H9 (cell line): Measurements from ENCODE around the gene RNF220. TPM values are rescaled to one million over a fixed set of nuclear protein-coding genes. Genes with fewer than 3 reads are reported as not detected.

Experiments used
- DNase-seq: peaks from one replicate; pipeline ENCODE4 v3.0.0-alpha.2; 2017
- H2AFZ ChIP-seq: one replicate; pipeline ENCODE4 v1.6.1; 2013; ENCODE audit warnings: mild to moderate bottlenecking, low read length, control low read depth, moderate library complexity
- H2AK5ac ChIP-seq: 2 replicates; pipeline ENCODE4 v1.6.1; 2013; ENCODE audit warnings: low read length, control low read depth, mixed read lengths; ENCODE audit not compliant: insufficient read length
- H2BK120ac ChIP-seq: one replicate; pipeline ENCODE4 v1.6.1; 2013; ENCODE audit warnings: low read depth, mild to moderate bottlenecking, low read length, control low read depth, inconsistent platforms; ENCODE audit not compliant: poor library complexity, severe bottlenecking
- H2BK12ac ChIP-seq: 2 replicates; pipeline ENCODE4 v1.6.1; 2013; ENCODE audit warnings: low read length, control low read depth, mixed read lengths, low read depth; ENCODE audit not compliant: insufficient read length
- H2BK15ac ChIP-seq: 2 replicates; pipeline ENCODE4 v1.6.1; 2013; ENCODE audit warnings: low read depth, low read length, control low read depth
- H2BK20ac ChIP-seq: one replicate; pipeline ENCODE4 v1.6.1; 2013; ENCODE audit warnings: low read depth, mild to moderate bottlenecking, low read length, control low read depth, inconsistent platforms; ENCODE audit not compliant: poor library complexity, severe bottlenecking
- H2BK5ac ChIP-seq: 2 replicates; pipeline ENCODE4 v1.6.1; 2013; ENCODE audit warnings: low read length, control low read depth, mixed read lengths; ENCODE audit not compliant: insufficient read length
- H3K14ac ChIP-seq: 2 replicates; pipeline ENCODE4 v1.6.1; 2013; ENCODE audit warnings: low read length, control low read depth; ENCODE audit not compliant: insufficient read depth
- H3K18ac ChIP-seq: 2 replicates; pipeline ENCODE4 v1.6.1; 2013; ENCODE audit warnings: low read depth, mild to moderate bottlenecking, mixed read lengths, low read length, control low read depth; ENCODE audit not compliant: insufficient read length
- H3K23ac ChIP-seq: 2 replicates; pipeline ENCODE4 v1.6.1; 2013; ENCODE audit warnings: low read length, control low read depth, mixed read lengths, low read depth; ENCODE audit not compliant: insufficient read length
- H3K23me2 ChIP-seq: 2 replicates; pipeline ENCODE4 v1.6.1; 2013; ENCODE audit warnings: low read depth, mild to moderate bottlenecking, mixed read lengths, low read length, control low read depth; ENCODE audit not compliant: insufficient read length, poor library complexity, severe bottlenecking
- H3K27ac ChIP-seq: 2 replicates; pipeline ENCODE4 v1.5.1; 2013; ENCODE audit warnings: low read length, control low read depth, mixed read lengths, low read depth; ENCODE audit not compliant: insufficient read length
- H3K27me3 ChIP-seq: 2 replicates; pipeline ENCODE4 v1.6.1; 2013; ENCODE audit warnings: low read length, control low read depth, inconsistent platforms; ENCODE audit not compliant: insufficient read depth
- H3K4ac ChIP-seq: 2 replicates; pipeline ENCODE4 v1.6.1; 2013; ENCODE audit warnings: low read depth, mild to moderate bottlenecking, control low read depth, inconsistent platforms, low read length, moderate library complexity
- H3K4me1 ChIP-seq: 2 replicates; pipeline ENCODE4 v1.6.1; 2013; ENCODE audit warnings: low read length, control low read depth, inconsistent platforms; ENCODE audit not compliant: insufficient read depth
- H3K4me2 ChIP-seq: 2 replicates; pipeline ENCODE4 v1.6.1; 2013; ENCODE audit warnings: low read length, control low read depth, mixed read lengths; ENCODE audit not compliant: insufficient read length, insufficient read depth
- H3K56ac ChIP-seq: 2 replicates; pipeline ENCODE4 v1.6.1; 2013; ENCODE audit warnings: low read depth, mild to moderate bottlenecking, mixed read lengths, low read length, control low read depth; ENCODE audit not compliant: insufficient read length
- H3K79me1 ChIP-seq: 2 replicates; pipeline ENCODE4 v1.6.1; 2013; ENCODE audit warnings: low read depth, mild to moderate bottlenecking, moderate library complexity, low read length, control low read depth, inconsistent platforms; ENCODE audit not compliant: insufficient read depth, poor library complexity, severe bottlenecking
- H3K79me2 ChIP-seq: 2 replicates; pipeline ENCODE4 v1.6.1; 2013; ENCODE audit warnings: low read length, control low read depth, inconsistent platforms; ENCODE audit not compliant: insufficient read depth
- H3K9ac ChIP-seq: 2 replicates; pipeline ENCODE4 v1.6.1; 2013; ENCODE audit warnings: low read length, control low read depth, mixed read lengths; ENCODE audit not compliant: insufficient read length; ENCODE audit errors: extremely low read depth
- H3K9me3 ChIP-seq: one replicate; pipeline ENCODE4 v1.6.1; 2013; ENCODE audit warnings: low read depth, low read length, inconsistent platforms; ENCODE audit not compliant: control insufficient read depth
- H3T11ph ChIP-seq: one replicate; pipeline ENCODE4 v1.6.1; 2013; ENCODE audit warnings: mild to moderate bottlenecking, low read length, control low read depth, inconsistent platforms
- H4K20me1 ChIP-seq: one replicate; pipeline ENCODE4 v1.6.1; 2013; ENCODE audit not compliant: control insufficient read depth, insufficient read length, insufficient read depth
- H4K5ac ChIP-seq: 2 replicates; pipeline ENCODE4 v1.6.1; 2013; ENCODE audit warnings: low read depth, mild to moderate bottlenecking, mixed read lengths, low read length, control low read depth; ENCODE audit not compliant: insufficient read length
- H4K8ac ChIP-seq: replicated peaks from 2 replicates; pipeline ENCODE4 v1.6.1; 2013; ENCODE audit warnings: low read length, control low read depth, mixed read lengths, low read depth; ENCODE audit not compliant: insufficient read length
- H4K91ac ChIP-seq: 2 replicates; pipeline ENCODE4 v1.6.1; 2013; ENCODE audit warnings: low read depth, mild to moderate bottlenecking, moderate library complexity, mixed read lengths, low read length, control low read depth; ENCODE audit not compliant: insufficient read length
- H3K27ac Mint-ChIP-seq, 3 experiments: 2 replicates in 2 of 3; 3 replicates in 1 of 3; pipeline ENCODE4 v1.8.0; 2020 to 2021; ENCODE audit warnings: mixed read lengths in 3 of 3, mild to moderate bottlenecking in 1 of 3, moderate library complexity in 1 of 3
- H3K27me3 Mint-ChIP-seq: 2 replicates; pipeline ENCODE4 v1.8.0; 2021; ENCODE audit warnings: low read depth, mild to moderate bottlenecking, moderate library complexity, mixed read lengths
- H3K36me3 Mint-ChIP-seq, 3 experiments: 2 replicates in 2 of 3; 3 replicates in 1 of 3; pipeline ENCODE4 v1.8.0; 2020 to 2021; ENCODE audit warnings: low read depth in 3 of 3, mixed read lengths in 3 of 3; ENCODE audit not compliant: insufficient read depth in 1 of 3
- H3K4me1 Mint-ChIP-seq, 2 experiments: 2 replicates each; pipeline ENCODE4 v1.8.0; 2020; ENCODE audit warnings: mixed read lengths in 2 of 2
- H3K4me3 Mint-ChIP-seq, 2 experiments: 2 replicates in 1 of 2; 3 replicates in 1 of 2; pipeline ENCODE4 v1.8.0; 2020 to 2021; ENCODE audit warnings: mild to moderate bottlenecking in 2 of 2, mixed read lengths in 2 of 2, moderate library complexity in 1 of 2
- H3K9me3 Mint-ChIP-seq, 2 experiments: 2 replicates in 1 of 2; 3 replicates in 1 of 2; pipeline ENCODE4 v1.8.0; 2020; ENCODE audit warnings: mild to moderate bottlenecking in 2 of 2, mixed read lengths in 2 of 2, moderate library complexity in 1 of 2
- WGBS: extraction: QIAGEN DNeasy Blood & Tissue Kit; methylation state at CpG from one replicate; pipeline ENCODE4 v1.1.7; 2013; ENCODE audit warnings: missing lambda C conversion rate, low lambda C conversion rate, mixed read lengths; ENCODE audit not compliant: insufficient read length; ENCODE audit errors: extremely low coverage; 5-methylcytosine and 5-hydroxymethylcytosine counted together
- total RNA-seq: library from RNA; stranded (reverse); gene quantifications from 2 replicates; pipeline ENCODE4 v1.2.1, GENCODE V29; 2021
- TF ChIP-seq, protein P1 (sequence below): fragments of 200-600 bp; sonication (generic); conservative IDR thresholded peaks from 3 replicates; pipeline ENCODE4 v1.8.0; 2021; ENCODE audit warnings: antibody characterized with exemption, mild to moderate bottlenecking

Gene RNF220
- total RNA-seq, 1 experiment from 2014 or later, result 109 TPM

GRCh38 chr1:44547837-44548236 is 142.8 kb downstream of the RNF220 start:
- Histone ChIP-seq H3K27me3 (no peaks in the 10 kb centered on the region; the same call in 1 of the 2 replicates), H4K5ac (no peak overlapping the region), H2BK20ac (no peak overlapping the region), H3K9me3 (no peaks in the 10 kb centered on the region), H3K27ac (no peak overlapping the region), H3K14ac (no peak overlapping the region), H3K4ac (no peak overlapping the region), H2BK120ac (no peak overlapping the region), H4K91ac (no peak overlapping the region), H3K4me2 (no peak overlapping the region), H3K9ac (no peak overlapping the region), H3K56ac (no peak overlapping the region), H3K79me2 (no peaks in the 10 kb centered on the region), H3K79me1 (no peaks in the 10 kb centered on the region), H3K4me1 (peaks cover 10% of the 10 kb centered on the region; the same call in 1 of the 2 replicates), H2AK5ac (no peak overlapping the region), H3K23me2 (no peaks in the 10 kb centered on the region), H2BK5ac (no peak overlapping the region), H3K18ac (no peak overlapping the region), H2BK15ac (no peak overlapping the region), H4K8ac (no peak overlapping the region), H2AFZ (no peak overlapping the region), H3K23ac (no peak overlapping the region), H4K20me1 (no peaks in the 10 kb centered on the region), H2BK12ac (no peak overlapping the region), H3T11ph (no peak overlapping the region)
- H3K27me3 Mint-ChIP-seq, result peaks cover 64% of the 10 kb centered on the region
- H3K36me3 Mint-ChIP-seq, result peaks cover 0 to 2% (median 0%) of the 10 kb centered on the region in 3 experiments; a peak in 2 of 7 replicates
- peaks cover 44 to 48% of the 10 kb centered on the region in 2 experiments for H3K4me1 Mint-ChIP-seq
- H3K4me3 Mint-ChIP-seq, result no peak overlapping the region; a peak in 1 of 5 replicates
- H3K27ac Mint-ChIP-seq, result no peak overlapping the region
- TF ChIP-seq, protein P1, sequence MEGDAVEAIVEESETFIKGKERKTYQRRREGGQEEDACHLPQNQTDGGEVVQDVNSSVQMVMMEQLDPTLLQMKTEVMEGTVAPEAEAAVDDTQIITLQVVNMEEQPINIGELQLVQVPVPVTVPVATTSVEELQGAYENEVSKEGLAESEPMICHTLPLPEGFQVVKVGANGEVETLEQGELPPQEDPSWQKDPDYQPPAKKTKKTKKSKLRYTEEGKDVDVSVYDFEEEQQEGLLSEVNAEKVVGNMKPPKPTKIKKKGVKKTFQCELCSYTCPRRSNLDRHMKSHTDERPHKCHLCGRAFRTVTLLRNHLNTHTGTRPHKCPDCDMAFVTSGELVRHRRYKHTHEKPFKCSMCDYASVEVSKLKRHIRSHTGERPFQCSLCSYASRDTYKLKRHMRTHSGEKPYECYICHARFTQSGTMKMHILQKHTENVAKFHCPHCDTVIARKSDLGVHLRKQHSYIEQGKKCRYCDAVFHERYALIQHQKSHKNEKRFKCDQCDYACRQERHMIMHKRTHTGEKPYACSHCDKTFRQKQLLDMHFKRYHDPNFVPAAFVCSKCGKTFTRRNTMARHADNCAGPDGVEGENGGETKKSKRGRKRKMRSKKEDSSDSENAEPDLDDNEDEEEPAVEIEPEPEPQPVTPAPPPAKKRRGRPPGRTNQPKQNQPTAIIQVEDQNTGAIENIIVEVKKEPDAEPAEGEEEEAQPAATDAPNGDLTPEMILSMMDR, result no peak
- no peak for DNase-seq
- H3K9me3 Mint-ChIP-seq, result no peaks in the 10 kb centered on the region
- WGBS, result no CpG with 5 or more reads among the region's 8 CpGs
